Smooth muscle cell (in vitro differentiated cells): ENCODE results near the gene SPANXA1. TPM values are rescaled to one million over a fixed set of nuclear protein-coding genes. Genes with fewer than 3 reads are reported as not detected.

Experiments used
- polyA plus RNA-seq: library from polyadenylated mRNA; unstranded; fragments of >200 nt; fragmentation: Nextera tagmentation; extraction: Ambion mirVana; gene quantifications from 2 replicates; pipeline ENCODE4 v1.2.1, GENCODE V29; 2016
- total RNA-seq: library from RNA; depleted of rRNA; stranded (reverse); fragments of >200 nt; gene quantifications from 2 replicates; pipeline ENCODE4 v1.2.3, GENCODE V29; 2014

SPANXA1 gene
- total and polyA plus RNA-seq, 2 experiments from 2014 or later = not detected

Other genes with a start within 250 kb of the SPANXA1 start
- not detected in 2 replicates for gene SPANXA2, start 5.0 kb upstream of the SPANXA1 start, total RNA-seq
- not detected in 2 replicates for gene SPANXA2, start 5.0 kb upstream of the SPANXA1 start, polyA plus RNA-seq
- gene SPANXD, start 114.0 kb upstream of the SPANXA1 start, total RNA-seq = not detected in 2 replicates
- gene SPANXD, start 114.0 kb upstream of the SPANXA1 start, polyA plus RNA-seq = not detected in 2 replicates